SW480 (cell line): Measurements from ENCODE around the gene RHCE.
A peak's percentile ranks its signal among the peaks of the same experiment; 100 is the strongest.
"Not testable (repeated sequence)": the region's sequence is repeated elsewhere in the genome, so short reads cannot be mapped to it uniquely, and the experiment has no call there.

ENCODE experiments used
- DNase-seq: peaks from one replicate; pipeline ENCODE4 v3.0.0-alpha.2; 2016; ENCODE audit warnings: low spot score

Gene RHCE

GRCh38 chr1:25397549-25397948 is 23.1 kb downstream of the RHCE start:
- DNase-seq, result not testable (repeated sequence)

GRCh38 chr1:25392841-25393240 is 27.8 kb downstream of the RHCE start:
- no peak for DNase-seq

- DNase-seq, result not testable (repeated sequence)
These were observed 30.9 kb downstream of the RHCE start for GRCh38 chr1:25389721-25390120.

GRCh38 chr1:25388691-25389090 is 31.9 kb downstream of the RHCE start:
- not testable (repeated sequence) for DNase-seq

GRCh38 chr1:25387096-25387495 is 33.5 kb downstream of the RHCE start:
- not testable (repeated sequence) for DNase-seq

- not testable (repeated sequence) for DNase-seq
These were observed 36.8 kb downstream of the RHCE start for GRCh38 chr1:25383875-25384274.

- not testable (repeated sequence) for DNase-seq
These were observed 37.5 kb downstream of the RHCE start for GRCh38 chr1:25383090-25383489.

- DNase-seq, result not testable (repeated sequence)
These were observed 38.1 kb downstream of the RHCE start for GRCh38 chr1:25382543-25382942.

- not testable (repeated sequence) for DNase-seq
These were observed 42.3 kb downstream of the RHCE start for GRCh38 chr1:25378367-25378766.

- not testable (repeated sequence) for DNase-seq
These were observed 48.9 kb downstream of the RHCE start for GRCh38 chr1:25371757-25372156.

GRCh38 chr1:25369691-25370271 is 50.8 kb downstream of the RHCE start:
- not testable (repeated sequence) for DNase-seq

- DNase-seq, result no peak
These were observed 51.4 kb downstream of the RHCE start for GRCh38 chr1:25369241-25369640.

GRCh38 chr1:25362634-25363559 is 57.7 kb downstream of the RHCE start:
- not testable (repeated sequence) for DNase-seq

- DNase-seq, result no peak
These were observed 58.7 kb downstream of the RHCE start for GRCh38 chr1:25361901-25362300.

GRCh38 chr1:25360596-25361581 is 59.7 kb downstream of the RHCE start:
- DNase-seq, result no peak

GRCh38 chr1:25356848-25357247 is 63.8 kb downstream of the RHCE start:
- no peak for DNase-seq

GRCh38 chr1:25356441-25356840 is 64.2 kb downstream of the RHCE start:
- DNase-seq, result no peak

GRCh38 chr1:25355841-25356395 is 64.7 kb downstream of the RHCE start:
- DNase-seq, result no peak

GRCh38 chr1:25349606-25350005 is 71.0 kb downstream of the RHCE start:
- DNase-seq, result no peak

- no peak for DNase-seq
These were observed 73.1 kb downstream of the RHCE start for GRCh38 chr1:25347556-25347955.

GRCh38 chr1:25343872-25344271 is 76.8 kb downstream of the RHCE start:
- peak; percentile 39 for DNase-seq

GRCh38 chr1:25342846-25343245 is 77.8 kb downstream of the RHCE start:
- no peak for DNase-seq
